A549 (cell line): ENCODE results near the gene EMP3. TPM values are rescaled to one million over a fixed set of nuclear protein-coding genes. Genes with fewer than 3 reads are reported as not detected.
A peak's percentile ranks its signal among the peaks of the same experiment; 100 is the strongest.

Experiments
- BCL3 ChIP-seq: fragments of >200 bp; sonication (Bioruptor Twin); formaldehyde crosslinking; IDR thresholded peaks from 3 replicates; pipeline ENCODE4 v1.6.1; 2016
- CEBPB ChIP-seq, 2 experiments: fragments of >200 bp in 1 of 2; sonication (Bioruptor Twin) in 1 of 2; formaldehyde crosslinking in 1 of 2; IDR thresholded peaks; 2 replicates each; pipeline ENCODE4 v1.6.1; 2012 to 2016
- E2F6 ChIP-seq: IDR thresholded peaks from 2 replicates; pipeline ENCODE4 v1.6.1; 2012; ENCODE audit warnings: low read depth, borderline replicate concordance
- HDAC2 ChIP-seq: fragments of 200-600 bp; sonication (generic); IDR thresholded peaks from 2 replicates; pipeline ENCODE4 v1.6.1; 2016
- HEYL ChIP-seq: fragments of 250-450 bp; sonication (Bioruptor Pico); IDR thresholded peaks from 2 replicates; pipeline ENCODE4 v1.8.0; 2021; ENCODE audit warnings: mild to moderate bottlenecking, moderate library complexity
- HOXB5 ChIP-seq: fragments of 250-450 bp; sonication (Bioruptor Pico); IDR thresholded peaks from 2 replicates; pipeline ENCODE4 v1.5.0; 2020; ENCODE audit warnings: mild to moderate bottlenecking, moderate library complexity
- JUNB ChIP-seq: fragments of >200 bp; sonication (Bioruptor Twin); formaldehyde crosslinking; IDR thresholded peaks from 2 replicates; pipeline ENCODE4 v1.6.1; 2016
- KDM5A ChIP-seq: fragments of 200-600 bp; sonication (generic); IDR thresholded peaks from 2 replicates; pipeline ENCODE4 v1.6.1; 2016; ENCODE audit warnings: antibody characterized with exemption, mild to moderate bottlenecking
- MAX ChIP-seq: IDR thresholded peaks from 2 replicates; pipeline ENCODE4 v1.6.1; 2012
- MAZ ChIP-seq: fragments of 150-350 bp; IDR thresholded peaks from 2 replicates; pipeline ENCODE4 v1.6.1; 2014; ENCODE audit warnings: antibody characterized with exemption, low read depth, low read length, borderline replicate concordance
- PHF8 ChIP-seq: fragments of 200-600 bp; sonication (generic); IDR thresholded peaks from 2 replicates; pipeline ENCODE4 v1.6.1; 2016; ENCODE audit warnings: low read depth, mild to moderate bottlenecking, antibody characterized with exemption, moderate library complexity, borderline replicate concordance
- RCOR1 ChIP-seq: fragments of 150-350 bp; IDR thresholded peaks from 2 replicates; pipeline ENCODE4 v1.6.1; 2014; ENCODE audit warnings: antibody characterized with exemption, low read length, low read depth
- REST ChIP-seq: fragments of 200-600 bp; sonication (generic); IDR thresholded peaks from 2 replicates; pipeline ENCODE4 v1.6.1; 2016; ENCODE audit warnings: antibody characterized with exemption, mild to moderate bottlenecking, moderate library complexity
- SMC3 ChIP-seq: fragments of >200 bp; sonication (Bioruptor Twin); formaldehyde crosslinking; IDR thresholded peaks from 3 replicates; pipeline ENCODE4 v1.6.1; 2018; ENCODE audit warnings: inconsistent platforms
- SREBF2 ChIP-seq: fragments of 450-650 bp; IDR thresholded peaks from 2 replicates; pipeline ENCODE4 v1.6.1; 2014; ENCODE audit warnings: mild to moderate bottlenecking, moderate library complexity
- TFCP2L1 ChIP-seq: fragments of 250-450 bp; sonication (Bioruptor Pico); IDR thresholded peaks from 2 replicates; pipeline ENCODE4 v1.5.0; 2021; ENCODE audit warnings: mild to moderate bottlenecking
- ZC3H11A ChIP-seq: fragments of 450-650 bp; IDR thresholded peaks from 2 replicates; pipeline ENCODE4 v1.6.1; 2014; ENCODE audit warnings: antibody characterized with exemption, mild to moderate bottlenecking
- ZNF302 ChIP-seq: fragments of 250-450 bp; sonication (Bioruptor Pico); IDR thresholded peaks from 2 replicates; pipeline ENCODE4 v1.9.0; 2021; ENCODE audit warnings: inconsistent platforms, mild to moderate bottlenecking, moderate library complexity
- ZSCAN20 ChIP-seq: fragments of 250-450 bp; sonication (Bioruptor Pico); IDR thresholded peaks from 2 replicates; pipeline ENCODE4 v1.8.0; 2022; ENCODE audit warnings: mild to moderate bottlenecking, moderate library complexity
- polyA plus RNA-seq, 4 experiments: library from polyadenylated mRNA; depleted of rRNA in 3 of 4; stranded (reverse); fragments of >200 nt; fragmentation: RNase III in 1 of 4; extraction: RNeasy Plus Mini Kit Qiagen cat#74134 plus additional on column Dnase treatment in 1 of 4; gene quantifications; 2 replicates in 3 of 4; 3 replicates in 1 of 4; pipeline ENCODE4 v1.2.3, GENCODE V29; 2011 to 2017
- TF ChIP-seq, protein P1 (sequence below): fragments of >200 bp; sonication (Bioruptor Twin); formaldehyde crosslinking; IDR thresholded peaks from 3 replicates; pipeline ENCODE4 v1.5.1; 2016
- TF ChIP-seq, protein P2 (sequence below): fragments of 150-350 bp; IDR thresholded peaks from 2 replicates; pipeline ENCODE4 v1.6.1; 2014; ENCODE audit warnings: low read depth, mild to moderate bottlenecking, low read length
- TF ChIP-seq, protein P3 (sequence below): fragments of 250-450 bp; sonication (Bioruptor Pico); IDR thresholded peaks from 2 replicates; pipeline ENCODE4 v1.5.0; 2021; ENCODE audit warnings: mild to moderate bottlenecking, moderate library complexity, borderline replicate concordance

Gene EMP3
- polyA plus RNA-seq, 2 of the 4 experiments (the other 2 are of a cell fraction), result 147 to 580 TPM

DNA sequence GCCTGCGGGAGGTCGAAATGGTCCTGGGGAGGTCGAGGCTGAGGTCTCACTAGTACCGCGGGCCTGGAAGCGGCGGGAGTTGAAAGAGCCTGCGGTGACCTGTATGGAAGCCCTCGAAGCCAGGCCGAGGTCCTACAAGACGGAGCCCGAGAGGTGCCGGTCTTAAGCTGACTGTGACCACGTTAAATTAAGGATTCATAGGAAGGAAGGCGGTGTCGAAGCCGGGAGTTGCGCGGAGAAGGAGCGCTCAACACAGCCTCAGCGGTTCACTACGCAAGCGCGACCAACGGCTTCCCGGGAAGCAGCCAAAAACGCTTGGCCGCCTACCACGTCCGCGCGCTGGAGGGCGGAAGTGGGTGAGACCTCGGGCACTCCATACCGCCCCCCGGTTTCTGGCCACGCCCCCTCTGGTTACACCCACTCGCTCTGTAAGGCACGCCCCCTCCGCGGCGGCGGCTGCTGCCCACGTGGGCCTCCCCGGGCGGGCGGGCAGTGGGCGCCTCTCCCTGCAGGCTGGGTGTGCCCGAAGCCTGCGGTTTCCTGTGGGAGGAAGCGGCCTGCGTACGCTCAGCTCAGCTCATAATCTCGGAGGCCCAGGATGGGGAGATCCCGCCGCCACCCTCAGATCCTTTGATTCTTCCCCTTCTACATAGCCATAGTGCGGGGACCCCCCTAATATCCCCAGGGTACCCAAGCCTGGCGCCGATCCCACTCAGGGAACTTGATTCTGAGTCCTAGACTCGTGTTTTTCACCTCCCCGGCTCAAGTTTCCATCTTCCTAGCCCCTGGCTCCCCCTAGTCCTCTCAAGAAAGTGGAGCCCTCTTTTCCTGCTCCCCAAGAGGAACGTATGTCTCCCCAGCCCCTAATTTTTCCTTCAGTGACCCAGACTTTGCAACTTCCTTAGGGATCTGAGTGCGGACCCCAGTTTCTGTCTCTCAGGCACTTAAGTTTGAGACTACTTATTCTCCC lies 3.4 kb upstream of the EMP3 start (continued):
- TF ChIP-seq REST (no peak), ZC3H11A (no peak), E2F6 (peak; percentile 87), ZNF302 (CRISPR knock-in tag) (no peak), SMC3 (no peak), BCL3 (peak; percentile 56; the same call in 1 of the 3 replicates), CEBPB (IDR thresholded peaks at IDR 0.05) (no peak), HDAC2 (no peak), HEYL (CRISPR knock-in tag) (no peak), JUNB (no peak), KDM5A (no peak), TFCP2L1 (peak; percentile 92), RCOR1 (no peak), ZSCAN20 (CRISPR knock-in tag) (no peak), MAX (peak; percentile 96), PHF8 (peak; percentile 15; the same call in 1 of the 2 replicates), HOXB5 (CRISPR knock-in tag) (peak; percentile 65; the same call in 1 of the 2 replicates), SREBF2 (no peak), MAZ (no peak)
- TF ChIP-seq, protein P1, sequence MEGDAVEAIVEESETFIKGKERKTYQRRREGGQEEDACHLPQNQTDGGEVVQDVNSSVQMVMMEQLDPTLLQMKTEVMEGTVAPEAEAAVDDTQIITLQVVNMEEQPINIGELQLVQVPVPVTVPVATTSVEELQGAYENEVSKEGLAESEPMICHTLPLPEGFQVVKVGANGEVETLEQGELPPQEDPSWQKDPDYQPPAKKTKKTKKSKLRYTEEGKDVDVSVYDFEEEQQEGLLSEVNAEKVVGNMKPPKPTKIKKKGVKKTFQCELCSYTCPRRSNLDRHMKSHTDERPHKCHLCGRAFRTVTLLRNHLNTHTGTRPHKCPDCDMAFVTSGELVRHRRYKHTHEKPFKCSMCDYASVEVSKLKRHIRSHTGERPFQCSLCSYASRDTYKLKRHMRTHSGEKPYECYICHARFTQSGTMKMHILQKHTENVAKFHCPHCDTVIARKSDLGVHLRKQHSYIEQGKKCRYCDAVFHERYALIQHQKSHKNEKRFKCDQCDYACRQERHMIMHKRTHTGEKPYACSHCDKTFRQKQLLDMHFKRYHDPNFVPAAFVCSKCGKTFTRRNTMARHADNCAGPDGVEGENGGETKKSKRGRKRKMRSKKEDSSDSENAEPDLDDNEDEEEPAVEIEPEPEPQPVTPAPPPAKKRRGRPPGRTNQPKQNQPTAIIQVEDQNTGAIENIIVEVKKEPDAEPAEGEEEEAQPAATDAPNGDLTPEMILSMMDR, result no peak
- TF ChIP-seq, protein P2, sequence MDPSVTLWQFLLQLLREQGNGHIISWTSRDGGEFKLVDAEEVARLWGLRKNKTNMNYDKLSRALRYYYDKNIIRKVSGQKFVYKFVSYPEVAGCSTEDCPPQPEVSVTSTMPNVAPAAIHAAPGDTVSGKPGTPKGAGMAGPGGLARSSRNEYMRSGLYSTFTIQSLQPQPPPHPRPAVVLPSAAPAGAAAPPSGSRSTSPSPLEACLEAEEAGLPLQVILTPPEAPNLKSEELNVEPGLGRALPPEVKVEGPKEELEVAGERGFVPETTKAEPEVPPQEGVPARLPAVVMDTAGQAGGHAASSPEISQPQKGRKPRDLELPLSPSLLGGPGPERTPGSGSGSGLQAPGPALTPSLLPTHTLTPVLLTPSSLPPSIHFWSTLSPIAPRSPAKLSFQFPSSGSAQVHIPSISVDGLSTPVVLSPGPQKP, result no peak
- TF ChIP-seq, protein P3, sequence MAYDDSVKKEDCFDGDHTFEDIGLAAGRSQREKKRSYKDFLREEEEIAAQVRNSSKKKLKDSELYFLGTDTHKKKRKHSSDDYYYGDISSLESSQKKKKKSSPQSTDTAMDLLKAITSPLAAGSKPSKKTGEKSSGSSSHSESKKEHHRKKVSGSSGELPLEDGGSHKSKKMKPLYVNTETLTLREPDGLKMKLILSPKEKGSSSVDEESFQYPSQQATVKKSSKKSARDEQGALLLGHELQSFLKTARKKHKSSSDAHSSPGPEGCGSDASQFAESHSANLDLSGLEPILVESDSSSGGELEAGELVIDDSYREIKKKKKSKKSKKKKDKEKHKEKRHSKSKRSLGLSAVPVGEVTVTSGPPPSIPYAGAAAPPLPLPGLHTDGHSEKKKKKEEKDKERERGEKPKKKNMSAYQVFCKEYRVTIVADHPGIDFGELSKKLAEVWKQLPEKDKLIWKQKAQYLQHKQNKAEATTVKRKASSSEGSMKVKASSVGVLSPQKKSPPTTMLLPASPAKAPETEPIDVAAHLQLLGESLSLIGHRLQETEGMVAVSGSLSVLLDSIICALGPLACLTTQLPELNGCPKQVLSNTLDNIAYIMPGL (CRISPR knock-in tag), result no peak
- TF ChIP-seq, all 56 proteins: peak for 20
